Smooth muscle cell (in vitro differentiated cells): ENCODE measurements around the gene RHOU. TPM values are rescaled to one million over a fixed set of nuclear protein-coding genes. Genes with fewer than 3 reads are reported as not detected.

Experiments
- DNase-seq: peaks from one replicate; lab custom pipeline; 2025; ENCODE audit not compliant: unreplicated experiment; lab: John Stamatoyannopoulos, UW
- H2AFZ ChIP-seq: fragments of 200-600 bp; sonication (generic); 2 replicates; pipeline ENCODE4 v1.6.0; 2016; ENCODE audit warnings: antibody characterized with exemption, low read depth, mild to moderate bottlenecking
- H3F3A ChIP-seq: fragments of 200-600 bp; sonication (generic); 2 replicates; pipeline ENCODE4 v1.6.0; 2017; ENCODE audit warnings: antibody characterized with exemption, low read depth
- H3K27ac ChIP-seq: fragments of 200-600 bp; sonication (generic); 2 replicates; pipeline ENCODE4 v1.5.1; 2016; ENCODE audit warnings: low read depth, mild to moderate bottlenecking
- H3K27me3 ChIP-seq: fragments of 200-600 bp; sonication (generic); 2 replicates; pipeline ENCODE4 v1.6.1; 2016; ENCODE audit warnings: low read depth, mild to moderate bottlenecking
- H3K36me3 ChIP-seq: fragments of 200-600 bp; sonication (generic); 2 replicates; pipeline ENCODE4 v1.5.1; 2016; ENCODE audit warnings: low read depth
- H3K4me1 ChIP-seq: fragments of 200-600 bp; sonication (generic); 2 replicates; pipeline ENCODE4 v1.5.1; 2016; ENCODE audit warnings: low read depth
- H3K4me2 ChIP-seq: fragments of 200-600 bp; sonication (generic); 2 replicates; pipeline ENCODE4 v1.6.0; 2016; ENCODE audit warnings: mild to moderate bottlenecking
- H3K4me3 ChIP-seq: fragments of 200-600 bp; sonication (generic); 2 replicates; pipeline ENCODE4 v1.5.1; 2016; ENCODE audit warnings: mild to moderate bottlenecking
- H3K79me2 ChIP-seq: fragments of 200-600 bp; sonication (generic); 2 replicates; pipeline ENCODE4 v1.6.0; 2016; ENCODE audit warnings: low read depth, mild to moderate bottlenecking
- H3K9ac ChIP-seq: fragments of 200-600 bp; sonication (generic); 2 replicates; pipeline ENCODE4 v1.6.0; 2016; ENCODE audit warnings: low read depth
- H3K9me3 ChIP-seq: fragments of 200-600 bp; sonication (generic); replicated peaks from 2 replicates; pipeline ENCODE4 v1.5.1; 2016; ENCODE audit warnings: low read depth
- H4K20me1 ChIP-seq: fragments of 200-600 bp; sonication (generic); 2 replicates; pipeline ENCODE4 v1.6.0; 2016; ENCODE audit warnings: low read depth
- WGBS: methylation state at CpG from one replicate; pipeline ENCODE4 v1.1.7; 2016; ENCODE audit warnings: low lambda C conversion rate; 5-methylcytosine and 5-hydroxymethylcytosine counted together
- polyA plus RNA-seq: library from polyadenylated mRNA; unstranded; fragments of >200 nt; fragmentation: Nextera tagmentation; extraction: Ambion mirVana; gene quantifications from 2 replicates; pipeline ENCODE4 v1.2.1, GENCODE V29; 2016
- total RNA-seq: library from RNA; depleted of rRNA; stranded (reverse); fragments of >200 nt; gene quantifications from 2 replicates; pipeline ENCODE4 v1.2.3, GENCODE V29; 2014
- TF ChIP-seq, protein P1 (sequence below): fragments of 200-600 bp; sonication (generic); IDR thresholded peaks from 2 replicates; pipeline ENCODE4 v1.5.1; 2017; ENCODE audit warnings: borderline replicate concordance, mild to moderate bottlenecking, antibody characterized with exemption; ENCODE audit not compliant: insufficient read depth, poor library complexity, severe bottlenecking

Gene RHOU
- total and polyA plus RNA-seq, 2 experiments from 2014 or later: 25.8 to 50.6 TPM

DNA sequence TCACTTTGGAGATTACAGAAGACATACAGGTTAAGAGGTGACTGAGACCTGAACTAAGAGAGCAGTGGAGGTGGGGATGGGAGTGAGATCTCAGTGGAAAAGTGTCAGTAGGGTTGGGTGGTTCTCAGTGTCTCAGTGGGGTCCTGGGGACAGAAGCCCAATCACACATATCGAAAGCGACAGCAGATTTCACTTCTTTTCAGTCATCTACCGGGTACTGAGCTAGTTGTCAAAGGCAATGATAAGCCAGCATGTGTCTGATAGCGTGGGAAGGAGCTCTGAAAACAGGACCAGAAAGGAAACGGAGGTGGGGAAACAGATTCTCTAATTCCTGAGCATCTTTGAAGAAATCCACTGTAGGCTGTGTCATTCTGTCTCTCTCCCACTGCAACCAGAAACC lies 59.5 kb downstream of the RHOU start:
- no peak overlapping the region for H3K4me2 ChIP-seq
- 68% methylated on average over 5 of the region's 5 CpGs for WGBS

DNA sequence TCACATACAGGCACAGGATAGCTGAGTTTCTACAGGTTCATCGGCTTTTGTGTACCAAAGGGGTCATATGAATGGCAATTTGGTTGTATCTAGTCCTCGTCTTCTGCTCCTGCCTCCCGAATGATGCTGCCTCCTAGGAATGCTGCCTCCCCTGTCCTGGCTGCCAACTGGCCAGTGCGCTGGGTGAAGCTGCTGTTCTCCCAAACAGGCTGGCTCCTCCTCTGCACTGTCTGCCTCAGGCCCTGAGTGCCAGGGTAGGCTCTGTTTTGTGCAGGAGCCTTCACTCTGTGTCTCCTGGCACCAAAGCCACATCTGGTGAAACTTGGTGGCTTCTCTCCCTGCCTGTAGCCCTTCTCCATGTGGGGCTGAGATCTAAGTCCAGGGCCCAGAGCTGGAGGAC lies 60.3 kb downstream of the RHOU start:
- no peaks in the 10 kb centered on the region for H3K79me2 ChIP-seq
- H3K4me1 ChIP-seq: no peaks in the 10 kb centered on the region
- H3K4me3 ChIP-seq: no peak overlapping the region
- H4K20me1 ChIP-seq: no peaks in the 10 kb centered on the region
- no peaks in the 10 kb centered on the region for H3K36me3 ChIP-seq
- no peak for DNase-seq
- TF ChIP-seq, protein P1, sequence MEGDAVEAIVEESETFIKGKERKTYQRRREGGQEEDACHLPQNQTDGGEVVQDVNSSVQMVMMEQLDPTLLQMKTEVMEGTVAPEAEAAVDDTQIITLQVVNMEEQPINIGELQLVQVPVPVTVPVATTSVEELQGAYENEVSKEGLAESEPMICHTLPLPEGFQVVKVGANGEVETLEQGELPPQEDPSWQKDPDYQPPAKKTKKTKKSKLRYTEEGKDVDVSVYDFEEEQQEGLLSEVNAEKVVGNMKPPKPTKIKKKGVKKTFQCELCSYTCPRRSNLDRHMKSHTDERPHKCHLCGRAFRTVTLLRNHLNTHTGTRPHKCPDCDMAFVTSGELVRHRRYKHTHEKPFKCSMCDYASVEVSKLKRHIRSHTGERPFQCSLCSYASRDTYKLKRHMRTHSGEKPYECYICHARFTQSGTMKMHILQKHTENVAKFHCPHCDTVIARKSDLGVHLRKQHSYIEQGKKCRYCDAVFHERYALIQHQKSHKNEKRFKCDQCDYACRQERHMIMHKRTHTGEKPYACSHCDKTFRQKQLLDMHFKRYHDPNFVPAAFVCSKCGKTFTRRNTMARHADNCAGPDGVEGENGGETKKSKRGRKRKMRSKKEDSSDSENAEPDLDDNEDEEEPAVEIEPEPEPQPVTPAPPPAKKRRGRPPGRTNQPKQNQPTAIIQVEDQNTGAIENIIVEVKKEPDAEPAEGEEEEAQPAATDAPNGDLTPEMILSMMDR: no peak
- H3K27ac ChIP-seq: no peak overlapping the region
- peaks cover 8% of the 10 kb centered on the region for H3F3A ChIP-seq
- no peak overlapping the region for H2AFZ ChIP-seq
- WGBS: 76% methylated on average over 4 of the region's 4 CpGs
- no peak overlapping the region for H3K4me2 ChIP-seq
- no peaks in the 10 kb centered on the region for H3K27me3 ChIP-seq
- H3K9ac ChIP-seq: no peak overlapping the region
- no peaks in the 10 kb centered on the region for H3K9me3 ChIP-seq

More for the DNA sequence above, 59.5 kb downstream of the RHOU start:
- TF ChIP-seq, protein P1: no peak
- Histone ChIP-seq H3K4me3 (no peak overlapping the region), H2AFZ (no peak overlapping the region), H3K36me3 (no peaks in the 10 kb centered on the region), H3K9me3 (no peaks in the 10 kb centered on the region), H3K27ac (no peak overlapping the region), H3K27me3 (no peaks in the 10 kb centered on the region), H3K79me2 (no peaks in the 10 kb centered on the region), H3F3A (peaks cover 7% of the 10 kb centered on the region), H3K9ac (no peak overlapping the region), H3K4me1 (no peaks in the 10 kb centered on the region), H4K20me1 (no peaks in the 10 kb centered on the region)
- no peak for DNase-seq

Other genes starting within 250 kb of the RHOU start
- 35.9 and 36.4 TPM in 2 replicates for gene RNF187, start 248.1 kb upstream of the RHOU start, total RNA-seq
- 150 and 161 TPM in 2 replicates for gene RNF187, start 248.1 kb upstream of the RHOU start, polyA plus RNA-seq